ENCODE data around the gene CAMSAP3. TPM values are rescaled to one million over a fixed set of nuclear protein-coding genes. Genes with fewer than 3 reads are reported as not detected.

CAMSAP3 gene
- total RNA-seq, 4 donors from 2014 or later = 9.0 to 25.4 (median 14.2) TPM

DNA sequence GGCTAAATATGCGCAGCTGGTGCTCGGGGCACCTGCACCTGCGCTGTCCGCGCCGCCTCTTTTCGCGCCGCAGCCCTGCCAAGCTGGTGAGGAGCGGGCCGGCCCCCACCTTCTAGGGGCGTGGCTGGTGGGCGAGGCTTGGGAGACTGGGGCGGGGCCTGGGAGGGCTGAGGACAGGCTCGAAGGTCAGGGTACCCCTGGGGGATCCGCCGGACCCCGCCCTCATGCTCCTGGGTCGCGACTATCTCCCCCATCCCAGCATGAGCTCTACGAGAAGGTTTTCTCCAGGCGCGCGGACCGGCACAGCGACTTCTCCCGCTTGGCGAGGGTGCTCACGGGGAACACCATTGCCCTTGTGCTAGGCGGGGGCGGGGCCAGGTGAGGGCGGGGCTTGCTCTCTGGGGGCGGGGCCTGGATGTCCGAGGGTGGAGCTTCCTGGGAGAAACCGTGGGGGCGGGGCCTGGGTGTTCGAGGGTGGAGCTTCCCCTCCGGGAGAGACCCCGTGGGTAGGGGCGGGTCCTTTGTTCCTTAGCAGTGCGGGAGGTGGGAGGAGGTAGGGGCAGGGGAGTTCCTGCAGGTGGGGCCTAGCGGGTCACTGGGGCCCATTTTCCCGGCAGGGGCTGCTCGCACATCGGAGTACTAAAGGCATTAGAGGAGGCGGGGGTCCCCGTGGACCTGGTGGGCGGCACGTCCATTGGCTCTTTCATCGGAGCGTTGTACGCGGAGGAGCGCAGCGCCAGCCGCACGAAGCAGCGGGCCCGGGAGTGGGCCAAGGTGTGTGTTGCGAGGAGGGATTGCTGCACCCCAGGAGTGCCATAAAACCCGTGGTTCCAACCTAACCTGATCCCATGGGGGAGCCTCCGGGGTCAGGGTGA, 40.4 kb upstream of the CAMSAP3 start:
- Histone ChIP-seq H3K4me3 (replicated peaks in 1 of 3) (no peak overlapping the region), H3K27me3 (no peaks in the 10 kb centered on the region), H3K9me3 (no peaks in the 10 kb centered on the region), H3K36me3 (peaks cover 52 to 55% of the 10 kb centered on the region in 2 donors), H3K27ac (no peak overlapping the region), H3K4me1 (no peaks in the 10 kb centered on the region)
- 75 to 84% methylated on average over 39 to 50 of the region's 62 CpGs for WGBS, 2 donors
- intact Hi-C loops (cut with DNase I) = no loop called here
- no peak for TF ChIP-seq POLR2A (IDR thresholded peaks at IDR 0.05)
- DNase-seq = no peak

DNA sequence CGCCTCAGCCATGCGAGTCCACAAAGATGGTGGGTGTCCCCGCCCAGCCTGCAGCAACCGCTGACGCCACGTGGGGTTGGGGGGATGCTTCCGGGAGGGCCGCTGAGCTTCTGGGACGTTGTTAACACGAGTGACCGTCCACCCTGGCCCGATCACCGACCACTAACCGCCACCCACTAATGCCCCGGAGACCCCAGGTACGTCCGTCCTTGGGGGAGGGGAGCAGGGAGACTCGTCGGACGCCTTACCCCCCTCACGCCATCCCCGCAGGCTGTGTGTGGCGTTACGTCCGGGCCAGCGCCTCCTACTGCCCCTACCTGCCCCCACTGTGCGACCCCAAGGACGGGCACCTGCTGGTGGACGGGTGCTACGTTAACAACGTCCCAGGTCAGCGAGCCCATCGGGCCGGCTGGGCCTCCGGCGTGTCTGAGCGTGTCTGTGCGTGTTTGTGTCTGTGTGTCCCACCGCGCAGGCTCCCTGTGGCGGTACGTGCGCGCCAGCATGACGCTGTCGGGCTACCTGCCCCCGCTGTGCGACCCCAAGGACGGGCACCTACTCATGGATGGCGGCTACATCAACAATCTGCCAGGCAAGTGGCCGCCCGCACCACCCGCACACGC, 38.9 kb upstream of the CAMSAP3 start:
- Histone ChIP-seq H3K9me3 (no peaks in the 10 kb centered on the region), H3K4me3 (replicated peaks in 1 of 3) (no peak overlapping the region), H3K27ac (no peak overlapping the region), H3K4me1 (no peaks in the 10 kb centered on the region), H3K36me3 (peaks cover 52% of the 10 kb centered on the region in 2 donors), H3K27me3 (no peaks in the 10 kb centered on the region)
- intact Hi-C loops (cut with DNase I) = no loop called here
- 95 to 96% methylated on average over 34 to 43 of the region's 54 CpGs for WGBS, 2 donors
- DNase-seq = no peak
- TF ChIP-seq, protein P1, sequence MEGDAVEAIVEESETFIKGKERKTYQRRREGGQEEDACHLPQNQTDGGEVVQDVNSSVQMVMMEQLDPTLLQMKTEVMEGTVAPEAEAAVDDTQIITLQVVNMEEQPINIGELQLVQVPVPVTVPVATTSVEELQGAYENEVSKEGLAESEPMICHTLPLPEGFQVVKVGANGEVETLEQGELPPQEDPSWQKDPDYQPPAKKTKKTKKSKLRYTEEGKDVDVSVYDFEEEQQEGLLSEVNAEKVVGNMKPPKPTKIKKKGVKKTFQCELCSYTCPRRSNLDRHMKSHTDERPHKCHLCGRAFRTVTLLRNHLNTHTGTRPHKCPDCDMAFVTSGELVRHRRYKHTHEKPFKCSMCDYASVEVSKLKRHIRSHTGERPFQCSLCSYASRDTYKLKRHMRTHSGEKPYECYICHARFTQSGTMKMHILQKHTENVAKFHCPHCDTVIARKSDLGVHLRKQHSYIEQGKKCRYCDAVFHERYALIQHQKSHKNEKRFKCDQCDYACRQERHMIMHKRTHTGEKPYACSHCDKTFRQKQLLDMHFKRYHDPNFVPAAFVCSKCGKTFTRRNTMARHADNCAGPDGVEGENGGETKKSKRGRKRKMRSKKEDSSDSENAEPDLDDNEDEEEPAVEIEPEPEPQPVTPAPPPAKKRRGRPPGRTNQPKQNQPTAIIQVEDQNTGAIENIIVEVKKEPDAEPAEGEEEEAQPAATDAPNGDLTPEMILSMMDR (IDR thresholded peaks at IDR 0.05) = no peak
- no peak for TF ChIP-seq POLR2A (IDR thresholded peaks at IDR 0.05)

GRCh38 chr19:7558667-7559066, 37.0 kb upstream of the CAMSAP3 start:
- no peak for DNase-seq
- Histone ChIP-seq H3K4me3 (replicated peaks in 1 of 3) (no peak overlapping the region), H3K36me3 (peaks cover 51 to 52% of the 10 kb centered on the region in 2 donors), H3K9me3 (no peaks in the 10 kb centered on the region), H3K27me3 (no peaks in the 10 kb centered on the region), H3K4me1 (no peaks in the 10 kb centered on the region), H3K27ac (no peak overlapping the region)
- no peak for TF ChIP-seq POLR2A (IDR thresholded peaks at IDR 0.05)
- TF ChIP-seq, protein P1 (IDR thresholded peaks at IDR 0.05) = no peak
- intact Hi-C loops (cut with DNase I) = no loop called here
- WGBS, 2 donors = 91% methylated on average over 13 to 18 of the region's 18 CpGs

- TF ChIP-seq, protein P1 (IDR thresholded peaks at IDR 0.05) = no peak
- no peak for TF ChIP-seq POLR2A (IDR thresholded peaks at IDR 0.05)
- Histone ChIP-seq H3K4me3 (replicated peaks in 1 of 3) (no peak overlapping the region), H3K9me3 (no peaks in the 10 kb centered on the region), H3K4me1 (no peaks in the 10 kb centered on the region), H3K36me3 (peaks cover 47 to 49% of the 10 kb centered on the region in 2 donors), H3K27ac (no peak overlapping the region), H3K27me3 (no peaks in the 10 kb centered on the region)
- DNase-seq = no peak
- intact Hi-C loops (cut with DNase I) = no loop called here
- WGBS, 2 donors = 72 to 80% methylated on average over 4 of the region's 4 CpGs
These were observed 36.6 kb upstream of the CAMSAP3 start for GRCh38 chr19:7559102-7559501.

DNA sequence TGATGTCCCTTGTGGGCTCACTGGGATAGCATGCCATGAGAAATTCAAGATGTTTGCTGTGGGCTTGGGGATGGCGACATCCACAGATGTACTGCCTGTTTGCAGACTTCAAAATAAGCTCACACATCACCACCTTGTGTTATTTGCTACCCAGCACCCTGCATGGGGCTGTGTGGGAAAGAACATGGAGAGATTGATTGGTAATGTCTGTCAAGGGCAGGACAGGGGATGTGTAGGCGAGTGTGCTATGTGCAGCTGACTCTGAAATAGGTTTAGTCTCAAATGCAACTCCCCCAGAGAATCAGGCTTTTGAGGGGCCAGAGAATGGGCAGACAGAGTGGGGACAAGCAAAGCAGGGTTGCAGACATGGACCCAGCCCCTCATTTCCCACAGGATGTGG, 35.4 kb upstream of the CAMSAP3 start:
- Histone ChIP-seq H3K9me3 (no peaks in the 10 kb centered on the region), H3K36me3 (peaks cover 37 to 43% of the 10 kb centered on the region in 2 donors), H3K4me3 (replicated peaks in 1 of 3) (no peak overlapping the region), H3K27me3 (no peaks in the 10 kb centered on the region), H3K4me1 (no peaks in the 10 kb centered on the region), H3K27ac (no peak overlapping the region)
- TF ChIP-seq, protein P1 (IDR thresholded peaks at IDR 0.05) = no peak
- no peak for TF ChIP-seq POLR2A (IDR thresholded peaks at IDR 0.05)
- intact Hi-C loops (cut with DNase I) = no loop called here
- DNase-seq = no peak
- WGBS, 2 donors = 97 to 100% methylated on average over 2 of the region's 2 CpGs
